ENCODE results near the gene NDRG2.
"Not testable (repeated sequence)": the region's sequence is repeated elsewhere in the genome, so short reads cannot be mapped to it uniquely, and the experiment has no call there.

The NDRG2 gene

DNA sequence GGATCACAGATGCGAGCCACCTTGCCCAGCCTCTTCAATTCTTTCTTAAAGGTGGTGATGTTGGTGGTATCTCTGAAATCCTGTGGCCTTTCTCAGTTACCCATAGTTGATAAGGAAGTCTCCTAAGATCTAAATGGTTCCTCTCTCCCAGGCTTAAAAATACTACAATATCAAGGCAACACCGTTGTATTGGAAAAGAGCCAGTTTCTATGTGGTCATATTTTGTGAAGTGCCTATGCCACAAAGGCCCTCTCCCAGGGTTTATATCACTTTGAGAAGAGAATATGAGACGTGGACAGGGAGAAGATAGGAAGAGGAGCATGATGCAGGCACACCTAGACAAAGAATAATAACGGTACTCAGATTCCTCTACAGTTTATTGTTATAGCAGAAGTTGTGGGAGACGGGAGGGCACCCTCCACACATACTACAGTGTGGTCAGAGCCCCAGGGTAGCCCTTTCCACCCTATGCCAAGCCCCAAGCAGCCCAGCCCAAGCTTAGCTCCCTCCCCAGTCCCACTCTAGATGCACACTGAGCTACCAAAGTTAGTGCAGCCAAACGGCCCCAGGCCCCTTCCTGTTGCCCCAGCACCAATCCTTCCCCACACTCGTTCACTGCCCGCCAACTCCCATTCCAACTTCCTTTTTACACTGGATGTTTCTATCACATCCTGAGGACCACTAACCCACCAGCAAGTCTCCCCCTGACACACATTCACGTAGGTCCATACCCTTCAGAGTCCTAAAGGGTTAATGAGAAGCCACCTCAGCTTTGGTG lies 8.3 kb downstream of the NDRG2 start:
- H3K27me3 ChIP-seq (ENCODE audit: insufficient read depth, low read depth, severe bottlenecking), result no peaks in the 10 kb centered on the region
- no peak for DNase-seq
- H3K36me3 ChIP-seq, result peaks cover 10% of the 10 kb centered on the region; the same call in 1 of the 2 replicates
- H3K9me3 ChIP-seq (ENCODE audit: severe bottlenecking), result no peaks in the 10 kb centered on the region
- TF ChIP-seq, protein P1, sequence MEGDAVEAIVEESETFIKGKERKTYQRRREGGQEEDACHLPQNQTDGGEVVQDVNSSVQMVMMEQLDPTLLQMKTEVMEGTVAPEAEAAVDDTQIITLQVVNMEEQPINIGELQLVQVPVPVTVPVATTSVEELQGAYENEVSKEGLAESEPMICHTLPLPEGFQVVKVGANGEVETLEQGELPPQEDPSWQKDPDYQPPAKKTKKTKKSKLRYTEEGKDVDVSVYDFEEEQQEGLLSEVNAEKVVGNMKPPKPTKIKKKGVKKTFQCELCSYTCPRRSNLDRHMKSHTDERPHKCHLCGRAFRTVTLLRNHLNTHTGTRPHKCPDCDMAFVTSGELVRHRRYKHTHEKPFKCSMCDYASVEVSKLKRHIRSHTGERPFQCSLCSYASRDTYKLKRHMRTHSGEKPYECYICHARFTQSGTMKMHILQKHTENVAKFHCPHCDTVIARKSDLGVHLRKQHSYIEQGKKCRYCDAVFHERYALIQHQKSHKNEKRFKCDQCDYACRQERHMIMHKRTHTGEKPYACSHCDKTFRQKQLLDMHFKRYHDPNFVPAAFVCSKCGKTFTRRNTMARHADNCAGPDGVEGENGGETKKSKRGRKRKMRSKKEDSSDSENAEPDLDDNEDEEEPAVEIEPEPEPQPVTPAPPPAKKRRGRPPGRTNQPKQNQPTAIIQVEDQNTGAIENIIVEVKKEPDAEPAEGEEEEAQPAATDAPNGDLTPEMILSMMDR (IDR thresholded peaks at IDR 0.05; ENCODE audit: low read depth, low read length), result no peak
- H3K4me3 ChIP-seq (ENCODE audit: low read depth, low read length), result no peak overlapping the region
- H3K27ac ChIP-seq, result no peak overlapping the region

DNA sequence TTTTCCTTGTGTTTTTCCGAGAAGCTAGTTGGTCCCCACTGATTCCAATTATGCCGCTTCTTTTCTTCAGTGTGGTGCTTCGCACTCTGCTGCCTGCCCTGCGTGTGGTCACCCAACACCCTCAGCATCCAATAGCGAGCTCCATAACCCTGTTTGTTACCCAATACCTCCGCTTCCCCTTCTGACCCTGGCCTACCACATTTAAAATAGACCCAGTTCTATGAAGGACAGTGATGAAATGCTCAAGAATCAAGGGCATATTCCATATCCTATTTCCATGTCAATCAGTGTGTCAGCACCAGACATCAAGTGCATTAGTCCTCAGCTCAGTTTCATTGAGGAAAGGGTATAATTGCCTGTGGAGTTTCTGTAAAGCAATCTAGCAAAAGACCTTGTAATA lies 9.5 kb downstream of the NDRG2 start:
- H3K27ac ChIP-seq, result no peak overlapping the region
- peaks cover under 1% of the 10 kb centered on the region; the same call in 1 of the 2 replicates for H3K36me3 ChIP-seq
- H3K9me3 ChIP-seq (ENCODE audit: severe bottlenecking), result no peaks in the 10 kb centered on the region
- no peak overlapping the region for H3K4me3 ChIP-seq (ENCODE audit: low read depth, low read length)
- TF ChIP-seq, protein P1 (IDR thresholded peaks at IDR 0.05; ENCODE audit: low read depth, low read length), result no peak
- DNase-seq, result no peak
- no peaks in the 10 kb centered on the region for H3K27me3 ChIP-seq (ENCODE audit: insufficient read depth, low read depth, severe bottlenecking)

DNA sequence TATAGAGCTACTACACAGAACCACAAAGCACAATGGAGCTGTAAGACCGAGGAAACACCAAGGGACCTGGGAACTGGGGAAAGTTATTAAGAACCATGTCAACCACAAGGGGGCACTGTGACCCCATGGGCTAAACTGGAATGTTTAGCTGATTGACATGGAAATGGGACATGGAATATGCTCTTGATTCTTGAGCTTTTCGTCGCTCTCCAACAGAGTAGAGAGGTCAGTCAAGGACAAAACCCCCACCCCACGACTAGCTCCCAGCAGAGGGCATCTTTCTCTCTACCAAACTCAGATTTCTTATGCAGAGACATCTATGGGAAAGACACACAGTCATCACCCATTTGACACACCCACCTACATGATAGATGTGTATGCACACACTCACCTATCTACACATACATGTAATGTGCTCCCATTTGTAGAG lies 10.1 kb downstream of the NDRG2 start:
- DNase-seq, result peak; percentile 87
- H3K27me3 ChIP-seq (ENCODE audit: insufficient read depth, low read depth, severe bottlenecking), result no peaks in the 10 kb centered on the region
- H3K4me3 ChIP-seq (ENCODE audit: low read depth, low read length), result no peak overlapping the region
- no peaks in the 10 kb centered on the region; the same call in 1 of the 2 replicates for H3K36me3 ChIP-seq
- no peak overlapping the region for H3K27ac ChIP-seq
- TF ChIP-seq, protein P1 (IDR thresholded peaks at IDR 0.05; ENCODE audit: low read depth, low read length), result peak; percentile 81
- H3K9me3 ChIP-seq (ENCODE audit: severe bottlenecking), result no peaks in the 10 kb centered on the region

DNA sequence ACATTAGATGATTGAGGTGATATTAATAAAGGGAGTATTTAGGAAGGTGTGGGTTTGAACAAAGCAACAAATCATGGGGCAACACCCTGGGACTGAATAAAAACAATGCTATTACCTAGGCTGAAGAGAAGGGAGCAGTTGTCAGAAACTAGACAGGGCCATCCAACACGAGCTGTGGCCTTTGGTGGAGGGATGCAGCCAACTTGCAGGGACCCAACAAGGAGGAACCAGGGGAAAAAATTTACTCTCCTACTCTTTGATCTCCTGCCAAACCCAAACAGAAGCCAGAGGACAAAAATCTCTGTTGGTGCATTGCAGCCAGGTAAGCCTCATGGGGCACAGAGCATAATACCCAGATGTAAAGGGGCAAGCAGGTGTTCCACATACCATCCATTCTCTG lies 13.7 kb downstream of the NDRG2 start:
- H3K4me3 ChIP-seq (ENCODE audit: low read depth, low read length), result no peak overlapping the region
- DNase-seq, result no peak
- no peaks in the 10 kb centered on the region for H3K27me3 ChIP-seq (ENCODE audit: insufficient read depth, low read depth, severe bottlenecking)
- H3K9me3 ChIP-seq (ENCODE audit: severe bottlenecking), result no peaks in the 10 kb centered on the region
- TF ChIP-seq, protein P1 (IDR thresholded peaks at IDR 0.05; ENCODE audit: low read depth, low read length), result no peak
- H3K36me3 ChIP-seq, result no peaks in the 10 kb centered on the region
- H3K27ac ChIP-seq, result no peak overlapping the region

DNA sequence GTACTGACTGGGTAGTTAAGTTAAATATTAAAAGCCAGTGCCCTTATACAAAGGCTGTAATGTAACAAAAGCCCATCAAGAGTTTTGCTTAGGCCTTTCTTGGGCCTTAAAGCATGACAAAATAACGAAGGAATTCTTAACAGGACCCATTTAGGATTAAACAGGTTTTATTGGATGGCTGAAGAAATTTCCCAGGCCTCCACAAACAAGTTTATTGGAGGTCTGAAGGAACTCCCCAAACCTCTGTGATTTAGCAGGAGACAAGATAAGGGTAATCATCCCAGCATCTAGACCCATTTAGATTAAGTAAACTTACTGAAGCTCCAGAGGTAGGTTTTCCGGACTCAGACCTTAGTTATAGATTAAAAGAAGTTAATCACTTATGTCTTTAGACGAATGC lies 15.1 kb downstream of the NDRG2 start:
- not testable (repeated sequence) for H3K4me3 ChIP-seq (ENCODE audit: low read depth, low read length); H3K9me3 ChIP-seq (ENCODE audit: severe bottlenecking); DNase-seq; H3K27me3 ChIP-seq (ENCODE audit: insufficient read depth, low read depth, severe bottlenecking); H3K27ac ChIP-seq; H3K36me3 ChIP-seq

DNA sequence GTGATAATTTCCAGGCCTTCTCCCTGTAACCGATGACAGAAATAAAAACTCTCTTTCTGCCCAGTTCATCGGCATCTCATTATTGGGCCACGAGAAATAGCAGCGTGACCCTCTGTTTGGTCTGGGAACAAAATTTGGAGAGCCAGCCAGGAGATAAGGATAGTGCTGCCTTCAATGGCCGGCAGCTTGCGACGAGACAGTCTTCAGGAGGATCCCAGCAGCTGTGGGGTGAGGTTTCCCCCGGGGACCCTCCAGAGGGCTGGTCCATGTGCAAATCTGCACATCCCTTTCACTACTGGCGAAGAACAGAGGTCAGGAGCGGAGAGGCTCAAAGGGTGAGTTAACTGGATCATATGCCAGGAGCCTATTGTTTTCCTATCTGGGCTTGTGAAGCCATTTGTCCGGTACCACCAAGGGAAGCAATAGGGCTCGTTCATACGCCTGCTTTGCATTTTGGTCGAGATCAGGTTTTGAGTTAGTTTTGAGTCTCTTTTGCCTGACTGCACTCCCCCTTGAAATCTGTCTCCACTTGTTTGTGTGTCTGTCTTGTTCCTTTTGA lies 21.0 kb downstream of the NDRG2 start:
- Histone ChIP-seq H3K9me3 (ENCODE audit: severe bottlenecking) (no peaks in the 10 kb centered on the region), H3K4me3 (ENCODE audit: low read depth, low read length) (no peak overlapping the region), H3K27ac (no peak overlapping the region), H3K36me3 (no peaks in the 10 kb centered on the region), H3K27me3 (ENCODE audit: insufficient read depth, low read depth, severe bottlenecking) (no peaks in the 10 kb centered on the region)
- TF ChIP-seq, protein P1 (IDR thresholded peaks at IDR 0.05; ENCODE audit: low read depth, low read length), result no peak
- DNase-seq, result no peak

Measured in WERI-Rb-1 (cell line).